T-helper 22 cell (primary cell): ENCODE data around the gene YEATS4.

Experiments used
- DNase-seq: peaks from one replicate; pipeline ENCODE4 v3.0.0-alpha.2; 2020; ENCODE audit warnings: low read depth

The YEATS4 gene

GRCh38 chr12:69342421-69342820, 17.1 kb upstream of the YEATS4 start:
- DNase-seq: no peak

- DNase-seq: no peak
These were observed 16.2 kb upstream of the YEATS4 start for GRCh38 chr12:69343357-69343756.

- DNase-seq: no peak
These were observed 15.5 kb upstream of the YEATS4 start for GRCh38 chr12:69343885-69344612.

GRCh38 chr12:69345077-69345476, 14.5 kb upstream of the YEATS4 start:
- DNase-seq: no peak

- DNase-seq: no peak
These were observed 13.8 kb upstream of the YEATS4 start for GRCh38 chr12:69345742-69346141.

DNA sequence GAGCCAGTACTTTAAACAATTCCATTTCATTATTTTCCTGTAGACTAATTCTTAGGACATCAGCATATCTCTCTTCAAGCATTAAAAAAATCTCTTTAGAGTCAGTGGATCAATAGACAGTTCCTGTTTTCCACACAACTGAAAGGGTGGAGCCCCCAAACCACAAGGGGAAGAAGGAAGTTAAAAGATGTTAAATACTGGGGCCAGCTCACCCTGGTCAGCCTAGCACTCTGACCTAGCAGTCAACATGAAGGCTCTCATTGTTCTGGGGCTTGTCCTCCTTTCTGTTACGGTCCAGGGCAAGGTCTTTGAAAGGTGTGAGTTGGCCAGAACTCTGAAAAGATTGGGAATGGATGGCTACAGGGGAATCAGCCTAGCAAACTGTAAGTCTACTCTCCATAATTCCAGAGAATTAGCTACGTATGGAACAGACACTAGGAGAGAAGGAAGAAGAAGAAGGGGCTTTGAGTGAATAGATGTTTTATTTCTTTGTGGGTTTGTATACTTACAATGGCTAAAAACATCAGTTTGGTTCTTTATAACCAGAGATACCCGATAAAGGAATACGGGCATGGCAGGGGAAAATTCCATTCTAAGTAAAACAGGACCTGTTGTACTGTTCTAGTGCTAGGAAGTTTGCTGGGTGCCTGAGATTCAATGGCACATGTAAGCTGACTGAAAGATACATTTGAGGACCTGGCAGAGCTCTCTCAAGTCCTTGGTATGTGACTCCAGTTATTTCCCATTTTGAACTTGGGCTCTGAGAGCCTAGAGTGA, 11.2 kb upstream of the YEATS4 start, which contains the start of gene LYZ:
TSS of gene LYZ (plus strand) at position 220 of the 777 bp plus-strand sequence. CDS start at position 248, 28 bp downstream.
- no peak for DNase-seq

- DNase-seq: no peak
These were observed 9.4 kb upstream of the YEATS4 start for GRCh38 chr12:69350002-69350626.

GRCh38 chr12:69350777-69351176, 8.8 kb upstream of the YEATS4 start:
- no peak for DNase-seq

DNA sequence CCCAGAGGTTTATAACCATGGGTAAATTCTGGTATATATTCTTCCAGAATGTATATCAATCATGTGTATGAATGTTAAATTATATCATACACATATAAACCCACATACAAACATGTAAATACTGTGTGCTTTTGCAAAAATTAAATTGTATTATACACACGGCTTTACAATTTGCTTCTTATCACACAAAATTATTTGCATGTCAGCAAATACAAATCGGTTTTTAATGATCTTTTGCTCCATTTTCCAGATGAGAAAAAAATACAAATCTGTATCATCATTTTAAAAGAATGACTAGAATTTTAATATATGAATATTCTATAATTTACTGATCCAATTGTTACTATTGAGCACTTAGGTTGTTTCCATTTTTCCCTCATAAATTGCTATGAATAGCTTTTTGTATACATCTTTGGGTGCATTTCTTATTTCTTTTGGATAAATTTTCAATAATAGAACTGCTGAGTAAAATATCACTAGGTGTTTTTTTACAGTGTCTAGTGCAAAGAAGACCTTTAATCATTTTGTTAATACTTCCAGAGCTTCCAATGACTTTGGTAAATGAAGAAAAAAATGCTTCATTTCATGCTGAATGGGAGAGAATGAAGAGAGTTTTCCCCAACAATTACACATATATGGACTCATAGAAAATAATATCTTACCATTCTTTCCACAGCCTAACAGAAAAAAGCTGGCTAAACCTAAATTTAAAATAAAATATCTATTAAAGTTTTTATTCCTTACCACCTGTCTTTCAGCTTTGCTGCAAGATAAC, 7.9 kb upstream of the YEATS4 start:
- no peak for DNase-seq

GRCh38 chr12:69352904-69353303, 6.6 kb upstream of the YEATS4 start:
- DNase-seq: no peak

DNA sequence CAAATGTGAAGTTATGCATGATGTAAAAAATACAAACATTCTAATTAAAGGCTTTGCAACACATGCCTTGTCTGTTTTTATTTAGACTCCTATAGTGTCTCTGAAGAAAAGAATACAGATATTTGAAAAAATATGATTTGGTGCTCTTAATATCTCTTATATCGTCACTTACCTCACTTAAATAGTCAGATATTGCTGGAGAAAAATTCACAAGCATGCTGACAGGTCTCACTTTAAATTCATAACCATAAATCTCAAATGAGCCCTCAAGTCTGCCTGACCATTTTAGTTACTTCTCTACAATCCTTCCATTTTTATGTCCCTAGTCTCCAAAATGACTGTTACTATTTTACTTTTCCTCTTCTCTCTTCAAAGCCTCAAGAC, 5.4 kb upstream of the YEATS4 start:
- no peak for DNase-seq

DNA sequence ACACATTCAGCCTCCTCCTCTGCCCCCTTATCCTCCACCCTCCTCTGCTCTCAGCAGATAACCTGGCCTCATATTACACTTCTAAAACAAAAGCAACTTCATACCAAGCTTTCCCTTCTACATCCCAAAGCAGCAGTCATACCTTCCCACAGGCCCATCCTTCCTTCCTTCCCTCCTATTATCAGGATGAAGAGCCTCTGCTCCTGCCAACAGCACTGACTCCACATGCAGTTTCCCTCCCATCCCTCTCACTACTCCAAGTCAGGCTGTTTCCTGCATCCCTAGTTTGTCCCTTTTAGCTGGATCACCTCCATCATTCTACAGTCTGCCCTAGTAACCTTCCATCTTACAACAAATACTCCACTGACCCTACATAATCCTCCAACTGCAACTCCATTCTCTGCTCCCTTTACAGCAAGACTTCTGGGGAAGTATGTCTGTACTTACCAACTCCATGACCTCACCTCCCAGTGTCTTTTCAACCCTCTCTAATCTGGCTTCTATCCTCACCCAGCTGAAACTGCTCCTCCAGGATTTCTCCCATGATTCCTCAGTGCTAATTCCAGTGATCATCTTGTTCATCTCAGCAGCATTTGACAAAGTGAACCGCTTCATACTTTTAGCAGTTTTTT, 4.9 kb upstream of the YEATS4 start:
- no peak for DNase-seq

DNA sequence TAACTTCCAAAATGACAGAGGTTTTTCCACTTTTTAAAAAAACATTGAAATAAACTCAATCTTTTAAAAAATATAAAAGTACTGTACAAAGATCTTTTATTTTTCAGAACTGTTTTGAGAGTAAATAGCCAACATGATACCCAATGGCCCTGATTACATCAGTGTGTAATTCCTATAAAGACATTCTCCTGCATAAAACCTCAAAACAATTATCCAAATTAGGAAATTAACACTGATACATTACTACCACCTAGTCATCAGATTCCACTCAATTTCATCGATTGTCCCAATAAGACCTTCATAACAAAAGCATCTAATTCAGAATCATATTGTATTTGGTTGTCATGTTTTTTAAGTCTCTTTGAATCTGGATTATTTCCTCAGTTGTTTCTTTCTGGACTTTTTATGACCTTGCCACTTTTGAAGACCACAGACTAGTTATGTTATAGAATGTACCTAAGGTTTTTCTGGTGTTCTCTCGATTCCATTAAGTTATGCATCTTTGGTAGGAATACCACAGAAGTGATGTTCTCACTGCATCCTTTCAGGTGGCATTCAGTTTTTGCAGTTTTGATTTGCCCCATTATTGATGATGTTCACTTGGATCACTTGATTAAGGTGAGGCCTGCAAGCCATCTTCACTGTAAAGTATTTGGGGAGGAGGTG, 4.0 kb upstream of the YEATS4 start:
- DNase-seq: no peak

DNA sequence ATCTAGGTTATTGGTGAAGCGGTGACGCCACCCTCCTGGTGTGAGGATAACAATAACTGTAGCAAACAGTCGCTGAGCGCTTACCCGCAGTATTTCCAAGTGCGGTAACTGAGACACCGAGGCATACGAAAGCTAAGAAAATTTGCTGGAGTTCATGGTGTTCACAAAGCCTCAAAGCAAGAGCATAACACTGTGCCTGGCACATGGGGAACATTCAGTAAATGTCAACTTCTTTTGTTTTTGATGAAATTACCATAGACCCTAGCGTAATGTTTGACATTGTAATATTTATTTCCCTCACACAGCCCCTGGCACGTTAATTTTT, 767 bp downstream of the YEATS4 start:
- no peak for DNase-seq

DNA sequence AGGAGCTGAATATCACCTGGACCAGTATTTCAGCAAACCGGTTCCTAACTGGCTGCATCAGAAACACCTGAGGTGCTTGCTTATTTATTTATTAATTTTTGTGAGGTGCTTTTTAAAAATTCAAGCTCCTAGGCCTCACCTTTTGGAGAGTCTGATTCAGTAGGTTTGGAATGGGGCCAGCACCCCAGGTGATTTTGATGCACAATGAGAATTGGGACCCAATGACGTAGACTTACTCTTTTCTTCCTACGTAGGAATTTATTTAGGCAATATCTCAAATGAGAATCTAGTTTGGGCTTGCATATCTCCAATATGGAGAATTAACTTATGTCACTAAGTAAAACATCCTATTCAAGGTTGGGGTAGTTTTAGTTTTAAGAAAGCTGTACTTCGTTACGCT, 7.3 kb downstream of the YEATS4 start:
- DNase-seq: no peak

DNA sequence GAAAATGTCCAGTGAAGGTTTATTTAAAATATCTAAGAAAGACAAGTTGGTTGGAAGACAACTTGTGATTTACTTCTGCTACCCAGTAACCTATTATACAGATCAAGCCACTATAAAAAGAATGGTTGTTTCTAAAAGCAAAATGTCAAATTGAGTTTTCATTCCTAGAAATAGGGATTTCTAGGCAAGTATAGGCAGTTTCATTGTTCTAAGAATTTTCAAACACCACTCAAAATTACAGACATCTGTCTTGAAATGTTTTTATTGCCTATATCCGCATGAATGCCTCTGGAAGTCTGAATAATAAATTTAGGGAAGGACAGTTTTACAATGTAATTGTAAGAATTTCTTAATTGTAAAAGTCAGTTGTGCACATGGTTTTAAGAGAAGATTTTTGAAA, 8.6 kb downstream of the YEATS4 start:
- no peak for DNase-seq

- no peak for DNase-seq
These were observed 23.5 kb downstream of the YEATS4 start for GRCh38 chr12:69383074-69383473.

- no peak for DNase-seq
These were observed 25.5 kb downstream of the YEATS4 start for GRCh38 chr12:69385038-69385437.

DNA sequence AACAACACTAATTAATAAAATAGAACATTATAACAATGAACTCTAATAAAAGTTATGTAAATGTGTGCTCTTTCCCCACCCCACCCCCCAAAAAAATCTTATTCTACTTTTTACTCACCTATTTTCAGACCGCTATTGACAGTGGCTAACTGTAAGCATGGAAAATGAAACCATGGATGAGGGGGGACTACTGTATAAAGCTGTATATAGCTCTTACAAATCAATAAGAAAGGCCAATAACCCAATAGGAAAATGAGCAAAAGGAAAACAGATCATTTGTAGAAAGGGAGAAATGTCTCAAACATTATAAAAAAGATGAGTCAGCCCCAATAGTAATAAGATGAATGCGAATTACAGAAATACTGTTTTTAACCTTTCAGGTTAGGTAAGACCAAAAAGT, 27.4 kb downstream of the YEATS4 start:
- DNase-seq: no peak

DNA sequence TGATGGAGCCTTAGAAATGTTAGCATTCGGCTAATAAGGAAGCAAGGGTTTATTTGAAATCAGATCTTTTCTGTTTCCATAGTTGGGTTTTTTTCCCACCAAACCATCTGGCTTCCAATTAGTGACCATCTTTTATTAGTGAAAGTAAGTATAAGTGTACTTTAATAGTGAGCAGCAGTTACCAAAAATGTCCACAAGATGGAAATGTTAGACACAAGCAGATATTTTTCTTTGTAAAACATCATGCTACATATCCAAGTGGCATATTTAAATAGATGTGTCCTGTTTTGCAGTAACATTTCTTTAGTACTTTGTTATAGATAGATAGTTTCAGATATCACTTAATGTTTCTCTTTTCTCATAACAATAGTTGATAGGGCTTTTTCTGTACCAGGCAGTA, 28.8 kb downstream of the YEATS4 start:
- no peak for DNase-seq

DNA sequence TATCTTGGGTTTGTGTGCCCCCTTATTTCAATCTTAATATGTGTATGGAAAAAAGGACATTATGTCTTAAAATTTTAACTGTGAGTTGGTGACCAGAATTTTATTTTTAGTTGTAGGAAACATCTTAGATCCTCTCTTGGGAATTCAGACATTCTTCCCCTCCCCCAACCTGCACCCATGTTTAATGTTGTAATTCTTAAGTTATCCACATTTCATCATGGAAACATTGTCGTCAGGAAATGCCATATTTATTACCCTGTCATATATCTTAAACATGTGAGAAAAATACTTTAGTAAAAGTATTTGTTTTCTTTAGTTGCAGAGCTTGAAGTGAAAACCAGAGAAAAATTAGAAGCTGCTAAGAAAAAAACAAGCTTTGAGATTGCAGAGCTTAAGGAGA, 30.3 kb downstream of the YEATS4 start:
- DNase-seq: no peak
